HL-60/S4 treated with phorbol 12-myristate 13-acetate at 8.2 ng/mL for 4 days and 3 days (cell line): ENCODE results near the gene GGA3.
"Not testable (repeated sequence)": the region's sequence is repeated elsewhere in the genome, so short reads cannot be mapped to it uniquely, and the experiment has no call there.

ENCODE experiments used
- in situ Hi-C: fragments of 300-500 bp; cut with MboI; formaldehyde crosslinking; loops from 2 replicates; pipeline ENCODE4 v1.15.0; 2022; ENCODE audit warnings: low sequenced_read_pairs

Gene GGA3

DNA sequence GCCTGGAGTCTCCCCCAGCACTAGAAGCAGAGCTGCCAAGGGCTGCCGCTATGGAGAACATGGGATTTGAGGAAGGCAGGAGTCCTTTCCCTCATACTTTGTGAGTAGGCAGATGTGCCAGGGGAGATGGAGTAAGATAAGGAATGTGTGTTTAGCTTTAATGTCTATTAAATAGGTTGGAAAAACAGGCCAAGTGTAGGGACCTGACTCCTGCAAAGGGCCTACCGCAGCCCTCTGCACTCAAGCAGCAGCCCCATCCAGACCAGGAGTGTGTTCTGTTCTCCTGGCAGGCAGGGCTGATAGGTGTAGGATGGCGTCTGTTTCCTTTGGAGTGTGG, 11.4 kb upstream of the GGA3 start:
- in situ Hi-C loops: no loop called here

- in situ Hi-C loops: no loop called here
Measured at GRCh38 chr17:75271955-75272847, 10.8 kb upstream of the GGA3 start.

- in situ Hi-C loops: no loop called here
Measured at GRCh38 chr17:75271233-75271954, 10.0 kb upstream of the GGA3 start.

GRCh38 chr17:75270966-75271232, 9.5 kb upstream of the GGA3 start, which contains the start of gene MIF4GD:
MIF4GD (minus strand) TSS chr17:75271231; CDS start chr17:75270195, 1,036 bp downstream.
- in situ Hi-C loops: no loop called here

DNA sequence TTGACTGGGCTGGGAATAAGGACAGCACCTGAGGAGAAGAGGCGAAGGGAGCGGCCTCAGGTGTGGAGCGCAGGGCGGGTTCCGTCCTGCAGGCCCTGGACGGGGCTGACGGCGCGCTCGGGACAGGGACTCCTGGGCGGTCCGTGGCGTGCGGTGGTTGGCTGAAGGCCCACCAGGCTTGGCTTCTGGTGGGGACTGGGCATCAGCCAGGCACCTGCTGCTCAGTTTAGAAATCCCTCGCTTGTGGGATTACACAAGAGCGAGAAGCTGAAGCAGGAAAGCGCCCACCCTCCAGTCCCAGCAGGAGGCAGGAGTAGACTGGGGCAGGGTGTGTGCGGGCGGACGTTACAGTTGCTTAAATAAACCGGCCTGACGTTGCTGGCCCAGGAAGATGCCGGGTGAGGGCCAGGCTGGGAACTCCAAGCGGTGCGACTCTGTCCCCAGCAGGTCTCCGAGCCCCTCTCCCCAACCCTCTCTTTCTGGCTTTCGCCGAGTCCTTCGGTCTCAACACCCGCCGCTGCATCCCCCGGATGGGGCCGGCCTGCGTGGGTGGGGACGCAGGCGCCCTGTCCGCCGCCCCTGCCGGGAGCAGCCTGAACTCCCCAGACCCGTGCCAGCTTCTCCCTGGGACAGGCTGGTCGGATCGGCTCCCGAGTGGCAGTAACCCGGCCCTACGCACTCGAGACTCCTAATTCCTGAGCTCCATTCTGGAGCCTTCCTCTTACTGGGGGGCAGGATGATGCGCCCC, 9.0 kb upstream of the GGA3 start:
- in situ Hi-C loops: no loop called here

GRCh38 chr17:75269844-75270217, 8.4 kb upstream of the GGA3 start:
- in situ Hi-C loops: no loop called here

- in situ Hi-C loops: no loop called here
Measured at GRCh38 chr17:75267411-75268232, 6.2 kb upstream of the GGA3 start.

- in situ Hi-C loops: no loop called here
Measured at GRCh38 chr17:75267153-75267410, 5.7 kb upstream of the GGA3 start.

- in situ Hi-C loops: no loop called here
Measured at GRCh38 chr17:75266316-75267152, 5.1 kb upstream of the GGA3 start.

GRCh38 chr17:75265614-75266315, 4.4 kb upstream of the GGA3 start:
- in situ Hi-C loops: no loop called here

- in situ Hi-C loops: no loop called here
Measured at GRCh38 chr17:75263055-75263454, 1.6 kb upstream of the GGA3 start.

- in situ Hi-C loops: no loop called here
Measured at GRCh38 chr17:75262112-75262606, 753 bp upstream of the GGA3 start.

DNA sequence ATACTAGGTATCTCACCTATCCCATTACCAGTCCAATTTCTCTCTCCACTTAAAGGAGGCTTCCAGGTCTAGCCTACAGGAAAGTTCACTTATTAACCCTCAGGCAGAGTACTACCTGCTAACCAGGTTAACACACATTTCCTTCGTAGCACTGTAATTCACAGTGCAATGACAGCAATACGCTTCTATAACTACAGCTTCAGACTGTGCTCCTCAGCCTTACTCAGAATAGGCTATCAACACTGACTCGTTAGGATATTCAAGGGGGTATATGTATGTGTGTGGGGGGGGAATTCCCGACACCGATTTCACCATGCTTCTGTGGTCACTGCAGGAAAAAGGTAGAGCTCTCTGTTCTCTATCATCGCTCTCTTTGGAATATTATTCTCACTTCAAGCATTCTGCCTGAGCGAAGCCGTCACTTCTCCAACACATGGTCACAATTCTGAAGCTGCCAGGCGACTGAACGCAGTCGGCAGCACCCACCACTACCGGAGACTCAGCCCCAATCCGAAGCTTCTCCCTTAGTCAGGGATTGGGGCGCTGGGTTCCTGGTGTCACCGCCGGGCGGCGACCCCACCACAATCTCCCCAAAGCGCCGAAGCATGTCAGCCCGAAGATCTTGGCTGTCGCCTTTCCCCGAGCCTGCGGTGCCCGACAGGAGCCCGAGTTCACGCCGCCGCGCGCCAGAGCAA, 618 bp downstream of the GGA3 start:
- in situ Hi-C loops: no loop called here

DNA sequence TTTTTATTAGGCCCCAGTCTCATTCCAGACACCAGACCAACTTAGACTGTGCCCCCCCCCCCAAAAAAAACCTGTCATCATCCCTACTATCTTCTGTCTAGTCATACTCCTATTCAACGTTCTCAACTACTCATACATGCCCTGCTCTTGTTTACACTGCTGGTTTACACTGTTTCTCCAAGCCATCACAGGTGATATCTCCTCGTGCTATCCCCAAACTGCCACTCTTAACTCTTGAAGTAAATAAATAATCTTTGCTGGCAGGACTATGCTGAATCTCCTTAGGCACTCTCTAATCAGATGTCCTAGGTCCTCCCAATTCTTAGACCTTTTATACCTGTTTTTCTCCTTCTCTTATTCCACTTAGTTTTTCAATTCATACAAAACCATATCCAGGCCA, 4.2 kb downstream of the GGA3 start:
- in situ Hi-C loops: not testable (repeated sequence)

- in situ Hi-C loops: not testable (repeated sequence)
Measured at GRCh38 chr17:75255954-75256698, 5.3 kb downstream of the GGA3 start.

DNA sequence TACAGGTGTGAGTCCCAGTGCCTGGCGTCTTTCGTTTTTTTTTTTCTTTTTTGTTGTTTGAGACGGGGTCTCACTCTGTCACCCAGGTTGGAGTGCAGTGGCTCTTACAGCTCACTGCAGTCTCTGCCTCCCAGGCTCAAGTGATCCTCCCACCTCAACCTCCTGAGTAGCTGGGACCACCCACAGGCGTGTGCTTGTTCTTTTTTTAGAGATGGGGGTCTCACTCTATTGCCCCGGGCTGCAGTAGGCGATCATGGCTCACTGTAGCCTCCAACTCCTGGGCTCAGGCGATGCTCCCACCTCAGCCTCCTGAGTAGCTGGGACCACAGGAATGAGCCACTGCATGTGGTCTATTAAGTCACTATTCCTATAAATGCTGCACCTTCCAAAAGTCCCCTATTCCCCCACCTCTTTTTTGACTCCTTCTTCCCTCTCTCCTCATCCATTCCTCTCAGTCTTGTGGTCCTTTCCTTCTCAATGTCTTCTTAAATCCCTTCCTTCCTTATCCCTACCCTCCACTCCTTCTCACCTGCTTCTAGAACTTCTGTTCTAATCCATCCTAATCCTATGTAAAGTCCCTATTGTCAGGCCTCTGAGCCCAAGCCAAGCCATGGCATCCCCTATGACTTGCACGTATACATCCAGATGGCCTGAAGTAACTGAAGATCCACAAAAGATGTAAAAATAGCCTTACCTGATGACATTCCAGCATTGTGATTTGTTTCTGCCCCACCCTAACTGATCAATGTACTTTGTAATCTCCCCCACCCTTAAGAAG, 9.2 kb downstream of the GGA3 start:
- in situ Hi-C loops: no loop called here

GRCh38 chr17:75250009-75250471, 11.4 kb downstream of the GGA3 start:
- in situ Hi-C loops: no loop called here
